ENCODE results near the gene ZDHHC18. TPM values are rescaled to one million over a fixed set of nuclear protein-coding genes. Genes with fewer than 3 reads are reported as not detected.
"Not testable (repeated sequence)": the region's sequence is repeated elsewhere in the genome, so short reads cannot be mapped to it uniquely, and the experiment has no call there.

Gene ZDHHC18
- total RNA-seq, 1 donor from 2014 or later: 24.4 TPM

- no peak for DNase-seq (ENCODE audit: extremely low read depth, low read depth, low spot score)
These were observed 5.9 kb downstream of the ZDHHC18 start for GRCh38 chr1:26832249-26832960.

- DNase-seq (ENCODE audit: extremely low read depth, low read depth, low spot score): no peak
These were observed 7.2 kb downstream of the ZDHHC18 start for GRCh38 chr1:26833432-26834405.

GRCh38 chr1:26837665-26838064 is 11.2 kb downstream of the ZDHHC18 start:
- DNase-seq (ENCODE audit: extremely low read depth, low read depth, low spot score): not testable (repeated sequence)

- no peak for DNase-seq (ENCODE audit: extremely low read depth, low read depth, low spot score)
These were observed 12.2 kb downstream of the ZDHHC18 start for GRCh38 chr1:26838474-26839338.

- DNase-seq (ENCODE audit: extremely low read depth, low read depth, low spot score): no peak
These were observed 12.8 kb downstream of the ZDHHC18 start for GRCh38 chr1:26839339-26839722.

GRCh38 chr1:26839779-26840178 is 13.3 kb downstream of the ZDHHC18 start:
- DNase-seq (ENCODE audit: extremely low read depth, low read depth, low spot score): no peak

- no peak for DNase-seq (ENCODE audit: extremely low read depth, low read depth, low spot score)
These were observed 18.1 kb downstream of the ZDHHC18 start for GRCh38 chr1:26844424-26845196.

- DNase-seq (ENCODE audit: extremely low read depth, low read depth, low spot score): not testable (repeated sequence)
These were observed 21.3 kb downstream of the ZDHHC18 start for GRCh38 chr1:26847826-26848225.

- no peak for DNase-seq (ENCODE audit: extremely low read depth, low read depth, low spot score)
These were observed 22.0 kb downstream of the ZDHHC18 start for GRCh38 chr1:26848499-26848898.

- DNase-seq (ENCODE audit: extremely low read depth, low read depth, low spot score): no peak
These were observed 22.7 kb downstream of the ZDHHC18 start for GRCh38 chr1:26848941-26849774.

- DNase-seq (ENCODE audit: extremely low read depth, low read depth, low spot score): no peak
These were observed 24.7 kb downstream of the ZDHHC18 start for GRCh38 chr1:26851106-26851684.

- DNase-seq (ENCODE audit: extremely low read depth, low read depth, low spot score): no peak
These were observed 26.2 kb downstream of the ZDHHC18 start for GRCh38 chr1:26852701-26853100.

- DNase-seq (ENCODE audit: extremely low read depth, low read depth, low spot score): no peak
These were observed 26.7 kb downstream of the ZDHHC18 start for GRCh38 chr1:26853156-26853555.

- DNase-seq (ENCODE audit: extremely low read depth, low read depth, low spot score): no peak
These were observed 27.1 kb downstream of the ZDHHC18 start for GRCh38 chr1:26853600-26853999.

- no peak for DNase-seq (ENCODE audit: extremely low read depth, low read depth, low spot score)
These were observed 28.4 kb downstream of the ZDHHC18 start for GRCh38 chr1:26854906-26855305.

GRCh38 chr1:26855636-26856035 is 29.1 kb downstream of the ZDHHC18 start:
- DNase-seq (ENCODE audit: extremely low read depth, low read depth, low spot score): no peak

GRCh38 chr1:26856181-26856580 is 29.7 kb downstream of the ZDHHC18 start:
- no peak for DNase-seq (ENCODE audit: extremely low read depth, low read depth, low spot score)

GRCh38 chr1:26856604-26857469 is 30.3 kb downstream of the ZDHHC18 start:
- DNase-seq (ENCODE audit: extremely low read depth, low read depth, low spot score): no peak

Data from glomerular endothelial cell (primary cell).